ENCODE data around the gene RPL27A.

The RPL27A gene

GRCh38 chr11:8735094-8735493 lies 52.5 kb downstream of the RPL27A start:
- Histone ChIP-seq H3K27me3 (0 out of 2 replicates have a peak, but pooled peaks cover 3% of the 10 kb centered on the region), H3K27ac (no peak overlapping the region), H3K36me3 (no peaks in the 10 kb centered on the region), H3K9me3 (no peaks in the 10 kb centered on the region), H3K4me3 (no peak overlapping the region), H4K20me1 (peaks cover 34% of the 10 kb centered on the region), H3K9ac (no peak overlapping the region), H3K4me1 (peaks cover 38% of the 10 kb centered on the region), H3K4me2 (no peak overlapping the region)
- no peak for TF ChIP-seq Cebpa-rat (IDR thresholded peaks at IDR 0.05)

GRCh38 chr11:8739309-8739793 lies 56.8 kb downstream of the RPL27A start:
- no peak overlapping the region for H3K9ac ChIP-seq
- H3K27ac ChIP-seq: no peak overlapping the region
- TF ChIP-seq Cebpa-rat (IDR thresholded peaks at IDR 0.05): no peak
- H3K4me1 ChIP-seq: no peaks in the 10 kb centered on the region
- no peak overlapping the region for H3K4me2 ChIP-seq
- H4K20me1 ChIP-seq: no peaks in the 10 kb centered on the region
- no peaks in the 10 kb centered on the region for H3K9me3 ChIP-seq
- H3K36me3 ChIP-seq: no peaks in the 10 kb centered on the region
- 0 out of 2 replicates have a peak, but pooled peaks cover 3% of the 10 kb centered on the region for H3K27me3 ChIP-seq
- H3K4me3 ChIP-seq: no peak overlapping the region

Data from BLaER1 (cell line).